EH (cell line): ENCODE measurements around the gene SPAG17.
A peak's percentile ranks its signal among the peaks of the same experiment; 100 is the strongest.

Experiments
- DNase-seq: peaks from one replicate; pipeline ENCODE4 v3.0.0-alpha.2; 2015; ENCODE audit warnings: low read depth

SPAG17 gene

DNA sequence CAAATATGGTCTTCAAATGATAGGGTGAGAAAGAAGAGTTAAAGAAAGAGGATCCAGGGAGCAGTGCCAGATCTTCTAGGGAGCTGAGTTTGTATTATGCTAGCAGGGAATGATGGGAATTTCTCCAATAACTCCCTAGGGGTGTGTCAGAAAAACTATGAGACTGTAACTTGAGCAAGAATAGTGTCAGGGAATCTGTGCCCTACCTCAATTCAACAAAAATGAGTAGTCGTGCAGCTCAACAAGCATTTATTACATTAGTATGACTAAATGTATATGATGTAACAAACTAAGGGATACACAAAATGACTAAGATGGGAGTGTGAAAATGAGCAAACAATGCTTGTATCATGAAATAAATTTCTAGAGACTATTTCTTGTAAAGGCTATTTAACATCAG lies 24.2 kb downstream of the SPAG17 start:
- DNase-seq, result peak; percentile 14

GRCh38 chr1:118159569-118159968 lies 25.5 kb downstream of the SPAG17 start:
- DNase-seq, result peak; percentile 39

DNA sequence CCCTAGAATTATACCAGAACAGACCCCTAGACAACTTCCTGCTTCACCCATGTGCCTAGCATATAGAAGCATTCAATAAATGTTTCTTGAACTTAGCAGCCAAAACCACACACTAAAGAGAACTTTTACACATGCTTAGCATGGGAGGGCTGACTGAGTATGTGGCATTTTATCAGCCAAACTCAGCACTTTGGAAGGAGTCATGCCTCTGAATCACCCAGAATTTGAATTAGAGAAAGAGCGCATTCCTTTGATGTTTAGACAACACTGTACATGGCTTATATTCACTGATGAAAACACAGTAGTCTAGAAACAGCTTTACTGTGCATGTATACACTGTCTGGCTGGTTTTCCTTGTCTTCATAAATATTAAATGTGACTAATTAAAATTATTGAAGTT lies 26.1 kb downstream of the SPAG17 start:
- peak; percentile 88 for DNase-seq

DNA sequence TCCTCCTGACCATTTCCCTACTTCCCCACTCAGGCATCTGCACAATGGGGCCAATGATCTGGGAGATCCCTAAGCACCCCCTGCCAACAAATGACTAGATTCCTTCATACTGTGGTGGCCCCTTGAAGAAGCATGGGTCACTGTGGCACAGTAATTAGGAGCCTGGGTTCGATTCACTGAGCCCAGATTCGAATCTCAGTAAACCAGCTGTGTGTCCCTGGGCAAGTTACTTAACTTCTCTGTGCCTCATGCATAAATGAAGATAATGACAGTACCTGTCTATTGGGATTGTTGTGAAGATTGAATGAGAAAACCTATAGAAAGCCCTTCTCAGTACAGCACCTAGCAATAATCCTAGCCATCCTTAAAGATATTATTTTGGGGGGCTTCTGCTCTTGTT lies 27.5 kb downstream of the SPAG17 start:
- no peak for DNase-seq

DNA sequence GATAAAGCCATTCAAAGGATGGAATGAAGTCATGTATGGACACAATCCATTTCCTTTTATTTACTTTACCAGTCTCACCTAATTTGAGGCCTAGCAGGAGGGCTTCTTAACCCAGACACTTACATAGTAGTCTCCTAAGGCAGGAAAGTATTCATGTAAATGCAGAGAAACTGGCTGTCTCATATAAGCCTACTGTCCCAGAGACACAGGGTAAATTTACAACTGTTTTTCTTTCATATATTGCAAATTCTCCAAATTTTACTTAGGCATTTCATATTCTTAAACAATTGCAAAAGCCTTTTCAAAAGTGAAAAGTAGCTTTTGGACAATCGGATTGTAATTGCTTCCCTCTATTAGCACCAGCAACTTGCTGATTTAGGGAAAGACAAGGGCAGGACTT lies 29.9 kb downstream of the SPAG17 start:
- no peak for DNase-seq

- DNase-seq, result peak; percentile 37
Observed at GRCh38 chr1:118154220-118154619, 30.8 kb downstream of the SPAG17 start.

- peak; percentile 65 for DNase-seq
Observed at GRCh38 chr1:118151312-118151937, 33.6 kb downstream of the SPAG17 start.

DNA sequence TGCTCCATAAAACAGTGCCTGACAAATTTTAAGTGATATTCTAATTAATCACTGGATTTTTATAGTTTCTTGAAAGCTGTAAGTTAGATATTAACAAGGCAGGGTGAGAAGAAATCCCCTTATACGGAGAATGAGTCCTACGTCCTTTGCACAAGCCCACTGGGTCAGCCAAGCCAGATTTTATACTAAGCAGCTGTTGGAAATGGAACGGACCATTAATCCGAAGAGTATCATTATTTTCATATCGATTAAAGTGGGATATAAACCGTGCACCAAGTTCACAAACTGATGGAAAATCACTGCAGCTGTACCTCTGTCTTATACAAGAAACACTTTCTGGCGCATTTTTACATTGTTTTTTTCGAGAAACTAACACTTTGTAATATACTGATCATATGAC lies 35.2 kb downstream of the SPAG17 start:
- DNase-seq, result no peak

DNA sequence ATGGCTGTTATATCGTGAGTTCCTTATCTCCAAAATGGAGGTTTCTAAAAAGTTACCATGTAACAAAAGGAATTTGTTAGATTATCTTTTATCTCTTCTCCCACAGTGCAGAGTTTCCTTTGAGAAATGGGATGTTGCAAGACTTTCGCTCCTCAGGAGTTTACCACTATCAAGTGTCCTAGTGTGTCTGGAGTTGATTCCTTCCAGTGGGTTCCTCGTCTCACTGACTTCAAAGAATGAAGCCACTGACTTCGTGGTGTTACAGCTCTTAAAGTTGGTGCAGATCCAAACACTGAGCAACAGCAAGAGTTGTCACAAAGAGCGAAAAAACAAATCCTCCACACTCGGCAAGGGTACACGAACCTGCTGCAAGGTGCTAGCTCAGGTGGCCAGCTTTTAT lies 37.0 kb downstream of the SPAG17 start:
- DNase-seq, result peak; percentile 60

- peak; percentile 91 for DNase-seq
Observed at GRCh38 chr1:118147522-118147921, 37.5 kb downstream of the SPAG17 start.

- DNase-seq, result peak; percentile 10
Observed at GRCh38 chr1:118145721-118146120, 39.3 kb downstream of the SPAG17 start.

- peak; percentile 46 for DNase-seq
Observed at GRCh38 chr1:118144684-118145083, 40.3 kb downstream of the SPAG17 start.

- peak; percentile 55 for DNase-seq
Observed at GRCh38 chr1:118143831-118144230, 41.2 kb downstream of the SPAG17 start.

DNA sequence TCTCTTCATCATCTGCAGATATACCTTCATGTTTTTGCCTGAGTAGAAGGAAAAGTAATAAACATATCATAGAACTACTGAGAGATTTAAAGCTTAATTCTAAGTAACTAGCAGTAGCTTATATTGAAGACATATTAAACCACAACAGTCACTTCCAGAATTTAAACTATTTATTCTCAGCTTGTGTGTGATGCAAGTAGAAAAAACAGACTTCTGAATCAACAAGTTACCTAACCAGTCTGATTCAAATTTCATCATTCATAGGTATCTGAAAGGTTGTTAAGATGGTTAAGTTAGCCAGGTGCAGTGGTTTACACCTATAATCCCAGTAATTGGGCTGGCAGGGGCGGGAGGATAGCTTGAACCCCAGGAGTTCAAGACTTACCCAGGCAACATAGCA lies 41.9 kb downstream of the SPAG17 start:
- peak; percentile 28 for DNase-seq

- DNase-seq, result no peak
Observed at GRCh38 chr1:118142546-118142945, 42.5 kb downstream of the SPAG17 start.

DNA sequence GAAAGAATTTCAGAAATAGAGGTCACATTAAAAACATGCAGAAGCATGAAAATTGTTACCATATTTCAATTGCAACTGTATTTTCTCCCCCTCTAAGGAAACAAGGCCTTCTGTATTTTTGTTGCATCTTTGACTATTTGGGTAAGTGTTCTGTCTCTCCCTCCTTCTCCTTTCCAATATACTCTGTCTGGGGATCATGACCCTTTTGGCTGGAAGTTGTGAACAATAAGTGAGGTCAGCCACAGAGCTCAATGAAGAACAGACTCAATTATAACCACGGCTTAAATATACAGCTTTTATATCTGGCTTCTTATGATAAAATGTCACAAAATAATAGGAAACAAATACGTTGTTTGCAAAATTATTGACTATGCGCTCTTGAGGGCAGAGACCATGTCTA lies 47.1 kb downstream of the SPAG17 start:
- DNase-seq, result no peak

DNA sequence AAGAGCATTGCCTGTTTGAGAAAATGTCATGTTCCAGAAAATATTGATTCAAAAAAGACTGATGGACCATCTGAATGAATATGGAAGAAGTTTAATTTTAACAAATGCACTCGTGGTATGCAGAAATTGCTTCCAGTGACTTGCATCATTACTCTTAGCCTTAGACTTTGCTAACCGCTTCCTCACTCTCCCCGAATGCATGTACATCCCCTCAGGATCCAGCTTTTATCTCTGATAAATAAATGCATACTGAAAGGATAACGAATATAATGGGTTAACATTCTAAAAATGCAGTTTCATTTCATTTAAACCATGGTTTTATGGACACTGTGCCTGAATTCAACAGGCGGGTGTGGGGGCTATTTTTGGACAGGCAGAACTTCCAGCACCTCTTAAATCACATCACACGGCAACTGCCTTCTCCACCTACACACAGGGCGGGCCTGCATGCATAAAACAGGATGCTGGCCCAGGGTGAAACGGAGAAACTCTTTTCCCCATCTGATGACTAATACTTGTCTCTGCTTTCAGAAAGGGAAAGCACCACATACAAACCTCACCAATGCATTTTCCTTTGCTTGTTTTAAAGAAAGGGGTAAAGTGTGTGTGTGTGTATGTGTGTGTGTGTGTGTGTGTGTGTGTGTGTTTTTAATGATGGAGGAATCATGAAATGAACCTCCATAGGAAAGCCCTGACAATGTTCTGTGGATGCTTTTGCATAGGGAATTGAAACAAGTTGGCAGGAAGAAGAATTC lies 48.7 kb downstream of the SPAG17 start:
- DNase-seq, result peak; percentile 88

DNA sequence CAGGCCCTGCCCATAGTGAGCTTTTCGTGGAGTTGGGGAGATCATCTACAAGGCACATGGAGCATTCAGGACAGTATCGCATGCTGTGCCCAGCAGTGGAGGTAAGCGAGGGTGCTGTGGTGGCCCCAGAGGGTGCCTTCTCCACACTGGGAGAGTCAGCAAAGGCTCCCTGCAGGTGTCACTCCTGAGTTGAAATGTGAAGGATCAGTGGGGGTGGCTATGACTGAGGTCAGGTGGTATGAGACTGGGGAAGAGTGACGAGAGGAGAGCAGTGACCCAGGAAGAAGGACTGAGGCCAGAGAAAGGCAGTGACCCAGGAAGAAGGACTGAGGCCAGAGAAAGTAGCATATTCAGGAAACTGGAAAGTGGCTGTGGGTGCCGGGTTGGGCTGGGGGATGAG lies 53.0 kb downstream of the SPAG17 start:
- DNase-seq, result no peak

DNA sequence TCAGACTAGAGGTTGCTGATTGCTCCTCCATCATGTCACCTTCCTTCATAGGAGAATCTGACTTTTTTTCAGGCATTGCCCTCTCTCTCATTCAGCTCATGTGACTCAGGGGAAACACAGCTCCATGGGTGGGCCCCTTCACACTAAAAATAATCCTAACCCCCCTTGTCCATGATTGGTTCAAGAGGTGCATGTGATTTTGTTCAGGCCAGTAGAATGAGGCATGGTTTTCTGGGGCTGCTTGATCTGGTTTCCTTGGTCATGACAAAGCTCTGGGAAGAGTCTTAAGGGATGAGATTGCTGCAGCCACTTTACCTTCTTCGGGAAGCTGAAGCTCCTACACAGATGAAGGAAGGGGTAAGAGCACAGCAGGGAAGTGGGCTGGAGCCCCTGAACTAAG lies 56.3 kb downstream of the SPAG17 start:
- DNase-seq, result no peak

DNA sequence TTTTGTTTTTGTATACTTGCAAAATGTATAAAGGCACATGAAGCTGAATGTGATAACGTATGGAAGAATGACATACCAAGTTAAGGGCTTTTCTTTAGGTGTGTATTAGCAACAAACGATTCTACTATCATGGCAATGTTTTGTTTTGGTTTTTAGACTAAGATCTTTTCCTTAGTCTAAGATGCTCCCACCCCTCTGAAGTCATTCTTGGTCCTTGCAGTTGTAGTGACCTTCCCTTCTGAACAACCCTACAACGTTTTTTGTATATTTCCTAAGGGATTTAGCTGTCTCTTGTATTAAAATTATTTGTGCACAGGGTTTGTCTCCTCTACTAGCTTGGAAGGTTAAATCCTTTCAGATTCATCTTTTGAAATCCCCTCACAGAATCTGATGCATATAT lies 61.0 kb downstream of the SPAG17 start:
- no peak for DNase-seq

- DNase-seq, result no peak
Observed at GRCh38 chr1:118123116-118123839, 61.8 kb downstream of the SPAG17 start.

GRCh38 chr1:118122234-118123004 lies 62.6 kb downstream of the SPAG17 start:
- DNase-seq, result peak; percentile 70
